K562 (cell line): ENCODE data around the gene P2RY11. TPM values are rescaled to one million over a fixed set of nuclear protein-coding genes. Genes with fewer than 3 reads are reported as not detected.
A peak's percentile ranks its signal among the peaks of the same experiment; 100 is the strongest.

Experiments
- ATF1 ChIP-seq, 2 experiments: fragments of 450-650 bp in 1 of 2; IDR thresholded peaks; 2 replicates each; pipeline ENCODE4 v1.6.1; 2016; ENCODE audit warnings: missing compliant biosample characterization in 1 of 2, missing genetic modification characterization in 1 of 2
- CBX5 ChIP-seq: IDR thresholded peaks from 2 replicates; pipeline ENCODE4 v1.6.1; 2014; ENCODE audit warnings: low read depth, borderline replicate concordance
- FOSL1 ChIP-seq: fragments of 200-800 bp; sonication (Bioruptor generic); conservative IDR thresholded peaks from 2 replicates; pipeline ENCODE4 v1.6.1; 2016; ENCODE audit warnings: missing genetic modification characterization, missing compliant biosample characterization
- FOXJ3 ChIP-seq: sonication (generic); formaldehyde crosslinking; IDR thresholded peaks from 2 replicates; pipeline ENCODE4 v1.4.0; 2020; ENCODE audit warnings: mild to moderate bottlenecking, missing genetic modification reagents
- HDAC1 ChIP-seq, 2 experiments: fragments of 450-650 bp; IDR thresholded peaks; 2 replicates each; pipeline ENCODE4 v1.6.1; 2016 to 2017; ENCODE audit warnings: inconsistent platforms in 1 of 2, mild to moderate bottlenecking in 1 of 2, moderate library complexity in 1 of 2
- MNT ChIP-seq, 2 experiments: fragments of 450-650 bp; conservative IDR thresholded peaks; 2 replicates each; pipeline ENCODE4 v1.6.1; 2017; ENCODE audit warnings: mild to moderate bottlenecking in 2 of 2, moderate library complexity in 2 of 2
- RCOR1 ChIP-seq, 2 experiments: IDR thresholded peaks; 2 replicates each; pipeline ENCODE4 v1.6.1; 2012; ENCODE audit warnings: low read depth in 2 of 2, low read length in 2 of 2, borderline replicate concordance in 1 of 2, improper control_type of control experiment in 1 of 2
- SAP30 ChIP-seq: fragments of 200-600 bp; sonication (generic); IDR thresholded peaks from 2 replicates; pipeline ENCODE4 v1.6.1; 2012; ENCODE audit warnings: borderline replicate concordance, low read depth, mild to moderate bottlenecking, moderate library complexity, low read length, control low read depth, inconsistent platforms; ENCODE audit not compliant: insufficient read depth, poor library complexity, severe bottlenecking
- TCF7 ChIP-seq: sonication (generic); IDR thresholded peaks from 2 replicates; pipeline ENCODE4 v1.6.1; 2016; ENCODE audit warnings: antibody characterized with exemption, borderline replicate concordance
- TFAP4 ChIP-seq: sonication (generic); formaldehyde crosslinking; IDR thresholded peaks from 2 replicates; pipeline ENCODE4 v1.8.0; 2022; ENCODE audit warnings: missing genetic modification reagents, mild to moderate bottlenecking, moderate library complexity, borderline replicate concordance
- ZNF12 ChIP-seq: sonication (generic); formaldehyde crosslinking; IDR thresholded peaks from 2 replicates; pipeline ENCODE4 v1.4.0; 2020; ENCODE audit warnings: mild to moderate bottlenecking, missing genetic modification reagents
- ZNF140 ChIP-seq: fragments of 250-450 bp; sonication (Bioruptor Pico); IDR thresholded peaks from 2 replicates; pipeline ENCODE4 v1.8.0; 2021; ENCODE audit warnings: moderate library complexity, mild to moderate bottlenecking, inconsistent platforms
- ZNF75A ChIP-seq: fragments of 450-650 bp; formaldehyde crosslinking; IDR thresholded peaks from 2 replicates; pipeline ENCODE4 v1.4.0; 2020; ENCODE audit warnings: mild to moderate bottlenecking
- polyA plus RNA-seq, 8 experiments: library from polyadenylated mRNA; depleted of rRNA in 4 of 8; stranded (reverse) in 5 of 8; unstranded in 3 of 8; fragments of >200 nt; fragmentation: Nextera tagmentation in 2 of 8; fragmentation: Illumina TruSeq in 1 of 8; extraction: Ambion mirVana in 2 of 8; extraction: Trizol in 1 of 8; gene quantifications; 2 replicates each; pipeline versions ENCODE4 v1.2.1 to v1.2.3, GENCODE V29; 2011 to 2014; ENCODE audit warnings: inconsistent platforms in 1 of 8, missing spikeins in 1 of 8
- total RNA-seq, 7 experiments: library from RNA; depleted of rRNA in 6 of 7; stranded (reverse); fragments of >200 nt in 6 of 7; fragmentation: Illumina TruSeq in 2 of 7; extraction: Trizol in 2 of 7; gene quantifications; 2 replicates each; pipeline versions ENCODE4 v1.2.1 to v1.2.3, GENCODE V29; 2011 to 2021; ENCODE audit warnings: low replicate concordance in 1 of 7
- TF ChIP-seq, protein P1 (sequence below): sonication (generic); formaldehyde crosslinking; IDR thresholded peaks from 2 replicates; pipeline ENCODE4 v1.8.0; 2022; ENCODE audit warnings: mild to moderate bottlenecking, missing genetic modification reagents
- TF ChIP-seq, protein P2 (sequence below): sonication (generic); formaldehyde crosslinking; IDR thresholded peaks from 2 replicates; pipeline ENCODE4 v1.5.0; 2020; ENCODE audit warnings: missing genetic modification reagents

Gene P2RY11
- total and polyA plus RNA-seq, 9 of the 15 experiments (the other 6 are each of a cell fraction or from before 2014, with no cell fraction given), result 0.03 to 10.1 (median 1.5) TPM

- TF ChIP-seq MNT (conservative IDR thresholded peaks at IDR 0.05) (peak; percentile 67 to 88), HDAC1 (IDR thresholded peaks at IDR 0.05) (peak in 1 of 2 experiments; percentile 61; a peak in 2 of 4 replicates), ZNF12 (peak; percentile 75; the same call in 1 of the 2 replicates), FOSL1 (tag) (no peak), ATF1 (CRISPR knock-in tag; IDR thresholded peaks at IDR 0.05) (no peak), ATF1 (tag; IDR thresholded peaks at IDR 0.05) (no peak), ZNF140 (CRISPR knock-in tag) (no peak), TCF7 (no peak), ZNF75A (CRISPR knock-in tag) (no peak), RCOR1 (IDR thresholded peaks at IDR 0.05; ENCODE audit: borderline replicate concordance in 1 of 2, low read depth in 2 of 2, low read length in 2 of 2) (peak in 1 of 2 experiments; percentile 71; a peak in 2 of 4 replicates), FOXJ3 (CRISPR knock-in tag) (peak; percentile 69), CBX5 (0 out of 2 replicates have a peak, but pooled peaks have one; percentile 13), TFAP4 (CRISPR knock-in tag) (peak; percentile 40; the same call in 1 of the 2 replicates), SAP30 (peak; percentile 61)
- TF ChIP-seq, protein P1, sequence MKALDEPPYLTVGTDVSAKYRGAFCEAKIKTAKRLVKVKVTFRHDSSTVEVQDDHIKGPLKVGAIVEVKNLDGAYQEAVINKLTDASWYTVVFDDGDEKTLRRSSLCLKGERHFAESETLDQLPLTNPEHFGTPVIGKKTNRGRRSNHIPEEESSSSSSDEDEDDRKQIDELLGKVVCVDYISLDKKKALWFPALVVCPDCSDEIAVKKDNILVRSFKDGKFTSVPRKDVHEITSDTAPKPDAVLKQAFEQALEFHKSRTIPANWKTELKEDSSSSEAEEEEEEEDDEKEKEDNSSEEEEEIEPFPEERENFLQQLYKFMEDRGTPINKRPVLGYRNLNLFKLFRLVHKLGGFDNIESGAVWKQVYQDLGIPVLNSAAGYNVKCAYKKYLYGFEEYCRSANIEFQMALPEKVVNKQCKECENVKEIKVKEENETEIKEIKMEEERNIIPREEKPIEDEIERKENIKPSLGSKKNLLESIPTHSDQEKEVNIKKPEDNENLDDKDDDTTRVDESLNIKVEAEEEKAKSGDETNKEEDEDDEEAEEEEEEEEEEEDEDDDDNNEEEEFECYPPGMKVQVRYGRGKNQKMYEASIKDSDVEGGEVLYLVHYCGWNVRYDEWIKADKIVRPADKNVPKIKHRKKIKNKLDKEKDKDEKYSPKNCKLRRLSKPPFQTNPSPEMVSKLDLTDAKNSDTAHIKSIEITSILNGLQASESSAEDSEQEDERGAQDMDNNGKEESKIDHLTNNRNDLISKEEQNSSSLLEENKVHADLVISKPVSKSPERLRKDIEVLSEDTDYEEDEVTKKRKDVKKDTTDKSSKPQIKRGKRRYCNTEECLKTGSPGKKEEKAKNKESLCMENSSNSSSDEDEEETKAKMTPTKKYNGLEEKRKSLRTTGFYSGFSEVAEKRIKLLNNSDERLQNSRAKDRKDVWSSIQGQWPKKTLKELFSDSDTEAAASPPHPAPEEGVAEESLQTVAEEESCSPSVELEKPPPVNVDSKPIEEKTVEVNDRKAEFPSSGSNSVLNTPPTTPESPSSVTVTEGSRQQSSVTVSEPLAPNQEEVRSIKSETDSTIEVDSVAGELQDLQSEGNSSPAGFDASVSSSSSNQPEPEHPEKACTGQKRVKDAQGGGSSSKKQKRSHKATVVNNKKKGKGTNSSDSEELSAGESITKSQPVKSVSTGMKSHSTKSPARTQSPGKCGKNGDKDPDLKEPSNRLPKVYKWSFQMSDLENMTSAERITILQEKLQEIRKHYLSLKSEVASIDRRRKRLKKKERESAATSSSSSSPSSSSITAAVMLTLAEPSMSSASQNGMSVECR (CRISPR knock-in tag), result peak; percentile 93
- TF ChIP-seq, protein P2, sequence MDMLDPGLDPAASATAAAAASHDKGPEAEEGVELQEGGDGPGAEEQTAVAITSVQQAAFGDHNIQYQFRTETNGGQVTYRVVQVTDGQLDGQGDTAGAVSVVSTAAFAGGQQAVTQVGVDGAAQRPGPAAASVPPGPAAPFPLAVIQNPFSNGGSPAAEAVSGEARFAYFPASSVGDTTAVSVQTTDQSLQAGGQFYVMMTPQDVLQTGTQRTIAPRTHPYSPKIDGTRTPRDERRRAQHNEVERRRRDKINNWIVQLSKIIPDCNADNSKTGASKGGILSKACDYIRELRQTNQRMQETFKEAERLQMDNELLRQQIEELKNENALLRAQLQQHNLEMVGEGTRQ, result peak; percentile 28; the same call in 1 of the 2 replicates
These were observed 49.7 kb upstream of the P2RY11 start (continued) for GRCh38 chr19:10061717-10062310.
